Measurements from ENCODE around the gene KCNK15. TPM values are rescaled to one million over a fixed set of nuclear protein-coding genes. Genes with fewer than 3 reads are reported as not detected.
A peak's percentile ranks its signal among the peaks of the same experiment; 100 is the strongest.

The KCNK15 gene
- total RNA-seq, 1 donor from 2014 or later: 0.44 TPM

DNA sequence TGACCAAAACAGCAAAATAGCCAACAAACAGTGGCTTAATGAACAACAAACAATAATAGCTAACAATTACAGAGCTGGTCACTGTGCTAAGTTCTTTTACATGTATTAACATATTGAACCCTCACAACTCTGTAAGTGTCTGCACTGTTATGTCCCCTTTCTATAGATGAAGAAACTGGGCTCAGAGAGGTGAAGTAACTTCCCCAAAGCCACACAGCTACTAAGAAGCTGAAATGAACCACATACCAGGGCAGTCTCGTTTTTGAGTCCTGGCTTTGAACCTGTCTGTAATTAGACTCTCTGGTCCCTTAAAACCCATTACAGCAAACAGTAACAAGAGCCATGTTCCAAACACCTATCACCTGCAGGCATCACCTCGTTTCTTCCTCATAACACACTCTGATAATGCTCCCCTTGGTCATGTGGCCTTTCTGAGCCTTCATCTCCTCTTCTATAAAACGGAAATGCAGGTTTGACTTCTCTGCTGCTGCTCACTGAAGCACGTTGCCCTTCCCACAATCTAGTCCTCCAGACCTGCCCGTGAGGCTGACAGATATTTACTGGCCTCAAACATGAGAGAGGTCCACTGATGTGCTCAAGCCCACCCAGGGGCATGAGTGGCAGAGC, 23.3 kb downstream of the KCNK15 start:
- Mint-ChIP-seq H3K4me1 (no peaks in the 10 kb centered on the region), H3K36me3 (ENCODE audit: low read depth) (no peaks in the 10 kb centered on the region), H3K9me3 (no peaks in the 10 kb centered on the region), H3K27ac (no peak overlapping the region), H3K27me3 (peaks cover 13% of the 10 kb centered on the region), H3K4me3 (no peak overlapping the region)
- DNase-seq: no peak
- intact Hi-C loops (cut with micrococcal nuclease): no loop called here

DNA sequence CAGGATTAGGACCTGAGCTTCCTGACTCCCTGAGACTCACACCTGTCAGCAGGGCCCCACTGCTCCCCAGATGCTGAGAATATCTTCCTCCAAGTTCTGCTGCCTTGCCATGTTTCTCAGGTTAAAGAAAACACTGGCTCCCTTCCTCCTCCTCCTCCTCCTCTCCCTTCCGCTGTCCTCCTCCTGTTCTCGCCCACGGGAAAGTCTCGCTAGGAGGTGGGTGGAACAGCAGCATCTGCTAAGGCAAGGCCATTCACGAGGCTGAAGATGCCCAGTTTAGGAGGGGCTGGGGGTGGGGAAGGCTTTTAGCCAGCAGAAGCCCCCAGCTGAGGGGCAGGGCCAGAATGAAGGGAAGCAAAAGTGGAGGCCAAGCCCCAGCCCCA, 23.8 kb downstream of the KCNK15 start:
- Mint-ChIP-seq H3K9me3 (no peaks in the 10 kb centered on the region), H3K36me3 (ENCODE audit: low read depth) (no peaks in the 10 kb centered on the region), H3K4me3 (no peak overlapping the region), H3K4me1 (no peaks in the 10 kb centered on the region), H3K27me3 (peaks cover 10% of the 10 kb centered on the region), H3K27ac (no peak overlapping the region)
- DNase-seq: no peak
- intact Hi-C loops (cut with micrococcal nuclease): no loop called here

DNA sequence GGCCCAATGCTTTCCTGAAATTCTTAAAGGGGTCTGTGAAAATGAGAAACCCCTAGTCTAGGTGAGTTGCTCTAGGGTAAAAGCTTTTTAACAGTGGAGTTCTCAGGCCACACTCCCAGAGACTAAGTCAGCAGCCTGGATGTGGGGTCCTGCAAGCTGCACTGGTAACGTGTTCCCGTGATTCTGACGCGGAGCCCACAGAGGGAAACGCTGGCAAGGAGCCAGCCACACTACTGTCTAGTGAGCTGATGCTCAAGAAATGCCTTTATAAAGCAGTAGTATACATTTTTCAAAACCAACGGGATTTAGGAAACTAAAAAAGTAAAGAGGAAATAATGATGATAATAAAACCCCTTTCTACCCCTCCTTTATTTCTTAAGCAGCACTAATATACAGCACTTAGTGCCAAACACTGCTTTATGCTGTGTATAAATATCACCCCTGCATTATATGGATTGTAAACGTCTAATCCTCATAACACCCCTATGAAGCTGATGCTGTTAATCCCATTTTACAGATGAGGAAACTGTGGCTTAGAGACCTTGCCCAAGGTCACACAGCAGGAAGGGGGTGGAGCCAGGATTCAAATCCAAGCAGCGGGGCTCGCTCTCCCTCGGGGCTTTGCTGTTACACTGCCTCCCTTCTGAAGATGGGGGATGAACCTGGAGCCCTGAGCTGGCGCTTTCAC, 25.0 kb downstream of the KCNK15 start:
- no peak for DNase-seq
- Mint-ChIP-seq H3K27me3 (peaks cover 8% of the 10 kb centered on the region), H3K27ac (no peak overlapping the region), H3K36me3 (ENCODE audit: low read depth) (no peaks in the 10 kb centered on the region), H3K4me1 (no peaks in the 10 kb centered on the region), H3K9me3 (no peaks in the 10 kb centered on the region), H3K4me3 (no peak overlapping the region)
- intact Hi-C loops (cut with micrococcal nuclease): no loop called here

DNA sequence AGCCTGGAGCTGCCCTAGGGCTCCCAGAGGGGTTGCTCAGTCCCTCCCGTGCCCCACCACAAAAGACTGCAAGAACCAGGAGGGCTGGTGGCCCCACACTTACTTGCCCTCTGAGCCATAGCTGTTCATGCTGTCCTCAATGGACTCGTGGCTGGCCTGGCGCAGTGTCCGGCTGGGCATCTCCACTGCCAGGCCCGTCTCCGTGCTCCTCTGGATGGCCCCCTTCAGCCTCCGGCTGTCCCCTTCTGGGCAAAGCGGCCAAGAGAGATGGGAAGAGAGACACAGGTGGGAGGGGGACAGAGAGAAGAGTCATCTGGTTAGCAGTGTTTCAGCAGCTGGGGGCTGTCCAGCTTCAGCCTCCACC, 25.5 kb downstream of the KCNK15 start:
- Mint-ChIP-seq H3K27me3 (peaks cover 6% of the 10 kb centered on the region), H3K9me3 (no peaks in the 10 kb centered on the region), H3K4me1 (no peaks in the 10 kb centered on the region), H3K4me3 (no peak overlapping the region), H3K27ac (no peak overlapping the region), H3K36me3 (ENCODE audit: low read depth) (no peaks in the 10 kb centered on the region)
- no peak for DNase-seq
- intact Hi-C loops (cut with micrococcal nuclease): no loop called here

DNA sequence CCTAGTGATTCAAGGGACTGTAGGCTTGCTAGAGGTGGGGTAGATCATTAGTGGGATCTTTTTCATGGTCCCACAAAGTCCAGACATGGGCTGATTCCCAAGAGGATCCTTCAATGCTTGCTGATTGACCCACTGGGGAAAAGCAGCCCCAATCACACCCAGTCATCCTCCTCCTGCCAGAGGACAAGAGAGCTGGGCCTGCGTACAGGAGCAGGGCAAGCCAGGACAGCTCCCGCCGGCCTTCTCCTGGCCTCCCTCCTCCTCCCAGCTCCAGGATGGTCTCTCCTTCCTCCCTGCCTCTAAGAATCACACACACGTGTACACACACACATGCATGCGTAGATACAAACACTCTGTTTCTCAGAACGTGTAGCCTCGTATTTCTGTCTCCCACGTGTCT, 27.0 kb downstream of the KCNK15 start:
- Mint-ChIP-seq H3K36me3 (ENCODE audit: low read depth) (no peaks in the 10 kb centered on the region), H3K4me3 (no peak overlapping the region), H3K27me3 (peaks cover 6% of the 10 kb centered on the region), H3K9me3 (no peaks in the 10 kb centered on the region), H3K4me1 (no peaks in the 10 kb centered on the region), H3K27ac (no peak overlapping the region)
- intact Hi-C loops (cut with micrococcal nuclease): no loop called here
- no peak for DNase-seq

DNA sequence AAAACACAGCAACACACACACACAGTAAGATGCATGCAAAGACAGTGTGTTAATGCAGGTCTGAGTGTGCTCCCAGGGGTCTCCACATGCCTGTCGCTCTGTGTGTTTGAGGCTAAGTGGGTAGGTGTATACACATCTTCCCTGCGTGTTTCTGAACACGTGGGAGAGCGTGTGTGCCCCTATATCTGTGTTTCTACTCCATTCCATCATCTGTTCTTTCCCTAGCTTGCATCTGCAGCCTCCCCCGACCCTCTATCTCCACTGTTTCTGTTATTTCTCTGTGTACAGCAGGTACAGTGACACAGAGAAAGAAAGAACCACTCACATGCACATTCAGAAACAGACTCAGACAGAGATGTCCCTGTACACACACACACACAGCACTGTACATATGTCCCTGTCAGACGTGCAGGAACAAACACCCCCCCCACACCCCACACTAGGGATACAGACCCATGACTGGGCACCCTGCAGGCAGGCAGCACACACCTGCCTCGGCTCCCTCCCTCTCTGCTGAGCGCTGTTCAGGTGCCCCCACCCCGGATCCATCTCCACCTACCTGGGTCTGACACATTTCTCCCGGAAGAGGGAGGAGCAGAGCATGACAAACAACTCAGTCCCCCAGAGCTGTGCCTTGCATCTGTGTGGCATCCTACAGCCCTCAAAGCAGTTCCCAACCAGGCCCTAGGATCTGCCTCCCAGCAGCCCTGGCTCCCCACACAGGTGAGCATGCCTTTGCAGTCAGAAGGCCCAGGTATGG, 27.6 kb downstream of the KCNK15 start:
- Mint-ChIP-seq H3K36me3 (ENCODE audit: low read depth) (no peaks in the 10 kb centered on the region), H3K4me1 (no peaks in the 10 kb centered on the region), H3K27me3 (peaks cover 6% of the 10 kb centered on the region), H3K4me3 (no peak overlapping the region), H3K9me3 (no peaks in the 10 kb centered on the region), H3K27ac (no peak overlapping the region)
- no peak for DNase-seq
- intact Hi-C loops (cut with micrococcal nuclease): no loop called here

DNA sequence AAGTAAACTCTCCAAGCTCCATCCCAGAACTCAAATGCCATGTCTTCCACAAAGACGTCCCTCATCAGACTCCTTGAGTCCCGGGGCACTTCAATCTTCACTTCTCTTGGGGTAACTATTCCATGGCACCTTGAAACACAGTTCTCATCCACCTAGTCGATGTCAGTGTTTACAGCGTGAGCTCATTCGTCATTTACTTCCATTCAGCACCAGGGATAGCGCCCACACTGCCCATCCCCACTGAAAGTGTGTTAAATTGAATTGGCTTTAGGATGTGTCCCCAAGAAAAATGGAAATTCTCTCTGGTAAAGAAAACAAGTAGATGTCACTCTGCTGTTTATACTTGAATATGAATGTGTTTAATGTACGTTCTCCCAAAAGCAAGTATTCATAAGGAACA, 31.3 kb downstream of the KCNK15 start:
- Mint-ChIP-seq H3K4me3 (no peak overlapping the region), H3K27me3 (no peaks in the 10 kb centered on the region), H3K36me3 (ENCODE audit: low read depth) (no peaks in the 10 kb centered on the region), H3K27ac (no peak overlapping the region), H3K4me1 (no peaks in the 10 kb centered on the region), H3K9me3 (no peaks in the 10 kb centered on the region)
- DNase-seq: peak; percentile 68
- intact Hi-C loops (cut with micrococcal nuclease): no loop called here

DNA sequence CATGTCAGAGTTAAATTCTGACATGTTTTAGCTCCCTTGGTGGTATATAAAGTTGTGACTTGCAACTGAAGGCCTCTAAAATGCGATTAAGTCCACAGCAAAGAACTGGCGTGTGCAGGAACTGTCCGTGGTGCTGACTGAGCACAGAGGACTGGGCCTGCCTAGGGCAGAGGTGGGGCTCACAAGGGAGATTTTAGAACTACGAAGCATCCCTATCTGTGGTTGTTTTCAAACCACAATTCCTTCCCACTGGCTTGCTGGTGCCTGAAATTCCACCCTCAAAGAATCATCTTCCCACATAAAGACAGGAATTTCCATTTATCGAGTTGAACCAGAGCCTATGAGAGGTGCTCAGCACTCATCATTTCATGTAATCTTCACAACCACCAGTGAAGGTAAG, 34.6 kb downstream of the KCNK15 start:
- Mint-ChIP-seq H3K27me3 (no peaks in the 10 kb centered on the region), H3K4me3 (no peak overlapping the region), H3K36me3 (ENCODE audit: low read depth) (no peaks in the 10 kb centered on the region), H3K4me1 (no peaks in the 10 kb centered on the region), H3K27ac (no peak overlapping the region), H3K9me3 (no peaks in the 10 kb centered on the region)
- intact Hi-C loops (cut with micrococcal nuclease): no loop called here
- peak; percentile 86 for DNase-seq

DNA sequence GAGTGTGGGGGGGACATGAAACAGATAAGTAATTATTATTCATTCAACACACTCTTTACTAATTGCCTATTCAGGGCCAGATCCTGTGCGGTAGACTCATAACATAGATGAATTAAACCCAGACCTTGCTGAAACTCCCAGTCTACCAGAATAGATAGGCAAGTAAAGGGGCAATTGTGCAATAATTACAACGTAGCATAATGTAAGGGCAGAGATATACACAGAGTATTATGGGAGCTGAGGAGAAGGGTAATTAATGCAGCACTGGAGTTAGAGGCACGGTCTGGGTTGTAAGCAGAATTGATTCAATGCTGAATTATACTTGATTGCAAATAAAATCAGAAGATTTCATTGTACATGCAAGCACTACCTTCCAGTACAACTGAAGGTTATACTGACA, 35.5 kb downstream of the KCNK15 start:
- H3K27ac Mint-ChIP-seq: no peak overlapping the region
- H3K27me3 Mint-ChIP-seq: no peaks in the 10 kb centered on the region
- no peaks in the 10 kb centered on the region for H3K9me3 Mint-ChIP-seq
- intact Hi-C loops (cut with micrococcal nuclease): no loop called here
- no peak overlapping the region for H3K4me3 Mint-ChIP-seq
- no peak for DNase-seq
- no peaks in the 10 kb centered on the region for H3K4me1 Mint-ChIP-seq
- no peaks in the 10 kb centered on the region for H3K36me3 Mint-ChIP-seq (ENCODE audit: low read depth)

DNA sequence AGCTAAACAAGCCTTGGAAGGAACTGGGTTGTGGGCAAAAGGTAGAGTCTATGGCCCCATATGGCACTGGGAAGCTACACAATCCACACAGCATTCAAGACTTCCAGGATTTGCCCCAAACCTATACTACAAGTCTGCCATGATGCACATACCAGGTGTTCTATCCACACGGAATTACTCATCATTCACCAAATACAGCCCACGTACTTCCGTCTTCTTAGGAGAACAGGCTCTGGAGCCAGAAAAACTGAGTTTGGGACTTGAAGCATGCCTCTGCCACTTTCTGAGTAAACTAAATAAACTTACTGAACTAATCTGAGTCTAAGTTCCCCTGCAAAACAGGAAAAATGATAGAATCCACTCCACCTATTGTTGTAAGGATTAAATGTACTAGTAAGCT, 36.1 kb downstream of the KCNK15 start:
- H3K27me3 Mint-ChIP-seq: no peaks in the 10 kb centered on the region
- H3K4me3 Mint-ChIP-seq: no peak overlapping the region
- H3K36me3 Mint-ChIP-seq (ENCODE audit: low read depth): no peaks in the 10 kb centered on the region
- no peak overlapping the region for H3K27ac Mint-ChIP-seq
- no peaks in the 10 kb centered on the region for H3K4me1 Mint-ChIP-seq
- H3K9me3 Mint-ChIP-seq: no peaks in the 10 kb centered on the region
- DNase-seq: no peak
- intact Hi-C loops (cut with micrococcal nuclease): no loop called here

DNA sequence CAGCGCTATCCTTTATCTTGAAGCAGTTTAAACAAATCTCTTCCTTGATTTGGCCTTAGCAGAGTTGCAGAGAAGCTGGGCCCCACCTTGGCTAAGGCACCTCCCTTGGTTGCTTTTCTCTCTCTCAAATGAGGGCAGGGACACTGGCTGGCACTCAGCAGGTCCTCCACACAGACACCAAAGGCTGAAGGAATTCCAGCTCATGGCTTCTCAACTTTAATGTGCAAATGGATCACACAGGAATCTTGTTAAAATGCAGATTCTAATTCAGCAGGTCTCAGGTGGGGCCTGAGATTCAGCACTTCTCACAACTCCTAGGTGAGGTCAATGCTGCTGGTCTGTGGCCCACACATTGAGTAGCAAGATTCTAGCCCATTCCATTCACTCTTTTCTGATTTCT, 39.0 kb downstream of the KCNK15 start:
- Mint-ChIP-seq H3K4me1 (no peaks in the 10 kb centered on the region), H3K27me3 (peaks cover 4% of the 10 kb centered on the region), H3K9me3 (no peaks in the 10 kb centered on the region), H3K27ac (no peak overlapping the region), H3K4me3 (no peak overlapping the region), H3K36me3 (ENCODE audit: low read depth) (no peaks in the 10 kb centered on the region)
- DNase-seq: no peak
- intact Hi-C loops (cut with micrococcal nuclease): no loop called here

DNA sequence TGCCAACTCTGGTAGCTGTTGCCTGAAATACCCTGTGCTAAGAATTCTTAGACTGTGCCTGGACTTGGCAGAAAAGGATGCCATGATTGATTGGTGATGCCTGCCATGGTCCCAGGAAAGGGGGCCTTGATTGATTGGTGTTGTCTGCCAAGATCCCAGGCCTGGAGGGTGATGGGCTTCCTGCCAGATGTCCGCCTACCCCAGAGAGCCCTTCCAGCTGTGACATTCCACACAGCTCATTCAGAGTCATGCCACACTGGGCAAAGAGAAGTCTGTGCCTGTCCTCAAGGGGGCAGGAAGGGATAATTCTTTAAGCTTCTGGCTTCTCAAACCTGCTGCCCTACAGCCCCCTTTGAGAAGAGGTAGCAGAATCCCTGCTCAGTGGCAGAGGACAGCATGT, 40.1 kb downstream of the KCNK15 start:
- no peaks in the 10 kb centered on the region for H3K4me1 Mint-ChIP-seq
- DNase-seq: no peak
- intact Hi-C loops (cut with micrococcal nuclease): no loop called here

DNA sequence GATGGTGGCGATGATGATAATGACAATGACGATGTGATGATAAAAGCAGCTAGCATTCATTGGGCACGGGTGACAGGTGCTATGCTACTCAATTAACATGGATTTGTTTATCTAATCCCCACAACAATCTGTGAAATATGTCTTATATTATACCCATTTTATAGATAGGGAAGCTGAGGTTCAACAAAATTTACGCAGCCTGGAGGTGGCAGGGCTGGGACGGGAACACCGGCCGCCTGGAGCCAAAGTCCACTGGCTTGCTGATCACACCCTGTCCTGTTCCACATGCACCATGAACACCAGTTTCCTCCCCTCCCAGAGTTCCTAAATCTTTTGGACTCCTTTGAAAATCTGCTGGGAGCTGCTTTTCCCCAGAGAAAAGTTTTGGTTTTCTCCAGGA, 41.6 kb downstream of the KCNK15 start:
- H3K27me3 Mint-ChIP-seq: peaks cover 4% of the 10 kb centered on the region
- H3K4me3 Mint-ChIP-seq: no peak overlapping the region
- H3K36me3 Mint-ChIP-seq (ENCODE audit: low read depth): no peaks in the 10 kb centered on the region
- no peak overlapping the region for H3K27ac Mint-ChIP-seq
- no peak for DNase-seq
- intact Hi-C loops (cut with micrococcal nuclease): no loop called here
- H3K9me3 Mint-ChIP-seq: no peaks in the 10 kb centered on the region
- no peaks in the 10 kb centered on the region for H3K4me1 Mint-ChIP-seq

More for the DNA sequence above, 40.1 kb downstream of the KCNK15 start:
- Mint-ChIP-seq H3K27me3 (peaks cover 4% of the 10 kb centered on the region), H3K9me3 (no peaks in the 10 kb centered on the region), H3K4me3 (no peak overlapping the region), H3K36me3 (ENCODE audit: low read depth) (no peaks in the 10 kb centered on the region), H3K27ac (no peak overlapping the region)

DNA sequence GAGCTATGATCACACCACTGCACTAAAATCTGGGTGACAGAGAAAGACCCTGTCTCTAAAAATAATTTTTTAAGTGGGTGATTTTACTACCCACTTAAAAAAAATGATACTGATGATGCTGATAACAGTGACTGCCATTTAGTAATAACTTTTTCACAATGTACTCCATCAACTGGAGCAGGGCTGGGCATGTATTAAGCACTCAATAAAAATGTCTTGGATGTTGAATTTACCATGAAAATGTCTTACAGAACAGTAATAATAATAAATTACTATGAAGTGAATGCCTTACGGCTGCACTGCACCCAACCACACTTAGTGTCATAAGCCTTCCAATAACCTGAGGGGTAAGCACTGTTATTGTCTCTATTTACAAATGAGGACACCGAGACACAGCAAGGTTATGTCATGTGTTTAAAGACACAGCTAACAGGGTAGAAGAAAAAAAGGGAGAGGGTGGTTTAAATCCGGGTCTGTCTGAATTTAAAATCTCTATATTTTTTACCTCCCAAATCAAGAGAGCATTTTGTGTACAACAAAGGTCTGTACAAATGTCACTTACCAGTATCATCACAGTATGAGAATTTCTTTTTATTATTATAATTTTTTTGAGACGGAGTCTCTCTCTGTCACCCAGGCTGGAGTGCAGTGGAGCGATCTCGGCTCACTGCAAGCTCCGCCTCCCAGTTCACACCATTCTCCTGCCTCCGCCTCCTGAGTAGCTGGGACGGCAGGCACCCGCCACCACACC, 43.2 kb downstream of the KCNK15 start:
- no peak for DNase-seq
- Mint-ChIP-seq H3K27me3 (peaks cover 4% of the 10 kb centered on the region), H3K4me3 (no peak overlapping the region), H3K4me1 (no peaks in the 10 kb centered on the region), H3K27ac (no peak overlapping the region), H3K36me3 (ENCODE audit: low read depth) (no peaks in the 10 kb centered on the region), H3K9me3 (no peaks in the 10 kb centered on the region)
- intact Hi-C loops (cut with micrococcal nuclease): no loop called here
